GM18502 (cell line): ENCODE data around the gene CCDC187.
"Not testable (repeated sequence)": the region's sequence is repeated elsewhere in the genome, so short reads cannot be mapped to it uniquely, and the experiment has no call there.

Experiments used
- ATAC-seq: cut with Tn5 transposase; IDR thresholded peaks from one replicate; pipeline ENCODE4 v1.9.1; 2021; ENCODE audit warnings: mild to moderate bottlenecking; ENCODE audit not compliant: unreplicated experiment, poor library complexity

Gene CCDC187

DNA sequence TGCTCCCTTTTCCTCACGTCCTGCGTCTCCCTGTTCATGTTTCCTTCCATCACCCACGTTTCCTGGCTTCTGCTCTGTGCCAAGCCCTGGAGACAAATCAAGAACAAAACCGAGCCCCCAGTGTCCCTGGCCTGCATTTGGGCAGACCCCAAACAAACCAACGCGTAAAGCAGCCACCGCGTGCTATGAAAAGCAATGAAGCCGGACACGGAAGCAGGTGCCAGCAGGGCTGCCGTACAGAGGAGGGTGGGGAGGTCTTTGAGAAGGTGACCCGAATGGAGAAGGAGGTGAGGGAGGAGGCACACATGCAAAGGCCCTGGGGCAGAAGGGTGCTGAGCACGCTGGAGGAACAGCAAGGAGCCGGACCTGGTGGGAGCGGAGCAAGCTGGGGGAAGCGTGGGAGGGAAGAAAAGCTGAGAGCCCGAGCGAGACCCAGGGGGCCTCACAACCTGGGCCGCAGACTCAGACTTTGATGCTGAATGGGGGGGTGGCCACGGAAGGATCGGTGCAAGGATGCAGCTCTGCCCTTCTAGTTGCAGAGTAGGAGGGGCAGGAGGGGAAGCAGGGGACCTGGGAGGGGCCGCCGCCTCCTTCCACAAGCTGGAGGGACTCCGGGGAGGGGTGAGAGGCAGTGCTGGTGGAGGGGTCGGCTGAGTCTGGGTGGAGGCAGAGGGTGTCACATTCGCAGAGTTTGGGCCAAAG, 56.9 kb downstream of the CCDC187 start:
- ATAC-seq: no peak

DNA sequence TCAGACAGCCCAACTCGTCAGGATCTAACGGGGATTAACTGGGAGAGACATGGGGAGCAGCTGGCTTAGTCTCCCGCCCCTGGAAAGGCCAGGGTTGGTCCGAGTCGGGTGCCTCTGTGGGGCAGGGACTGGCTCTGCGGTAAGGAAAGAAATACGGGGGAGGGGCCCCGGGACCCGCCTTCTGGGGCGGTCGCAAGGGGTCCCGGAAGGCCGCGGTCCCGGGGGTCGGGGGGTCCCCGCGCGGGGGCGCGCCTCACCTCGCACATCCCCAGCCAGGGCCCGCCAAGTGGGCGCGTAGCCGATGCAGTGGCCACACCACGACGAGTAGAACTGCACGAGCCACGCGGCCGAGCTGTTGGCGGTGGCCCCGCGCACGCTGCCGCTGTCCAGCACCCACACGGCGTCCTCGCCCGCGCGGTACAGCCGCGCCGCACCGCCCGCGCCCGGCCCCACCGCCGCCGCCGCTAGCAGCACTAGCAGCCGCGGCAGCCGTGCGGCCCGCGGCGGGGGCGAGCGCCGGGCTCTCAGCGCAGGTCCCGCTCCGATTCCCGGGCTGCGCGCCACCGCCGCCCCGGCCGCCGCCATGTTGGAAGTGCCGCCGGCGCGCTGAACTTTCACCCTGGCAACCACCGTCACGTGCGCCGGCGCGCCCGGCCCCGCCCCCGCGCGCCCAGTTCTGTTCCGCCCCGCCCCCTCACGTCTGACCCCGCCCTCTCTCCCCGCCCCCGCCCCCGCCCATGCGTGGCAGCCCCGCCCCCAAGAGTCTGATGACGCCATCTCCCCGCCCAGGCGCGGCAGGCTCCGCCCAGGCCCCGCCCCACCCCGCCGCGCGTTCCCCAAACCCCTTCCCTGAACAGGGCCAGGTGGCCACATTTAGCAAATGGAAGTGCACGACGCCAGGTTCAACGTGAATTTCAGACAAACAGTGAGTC, 58.4 kb downstream of the CCDC187 start, which contains the start of gene QSOX2:
Gene QSOX2 (minus strand): TSS at position 594 of the 932 bp plus-strand sequence. CDS start 9 bp downstream, at position 585.
- peak; percentile 51 for ATAC-seq

DNA sequence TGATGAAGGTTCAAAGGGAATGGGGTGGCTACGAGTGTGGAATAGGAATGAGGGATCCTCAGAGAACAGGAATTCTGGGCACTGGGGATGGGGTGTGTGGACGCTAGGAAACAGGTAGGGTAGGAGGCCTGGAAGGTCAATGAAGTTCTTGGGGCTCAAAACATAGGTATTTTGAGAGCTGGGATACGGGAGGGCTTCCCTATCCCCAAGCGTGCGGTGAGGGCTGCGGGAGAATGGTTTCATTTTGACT, 59.0 kb downstream of the CCDC187 start:
- no peak for ATAC-seq

DNA sequence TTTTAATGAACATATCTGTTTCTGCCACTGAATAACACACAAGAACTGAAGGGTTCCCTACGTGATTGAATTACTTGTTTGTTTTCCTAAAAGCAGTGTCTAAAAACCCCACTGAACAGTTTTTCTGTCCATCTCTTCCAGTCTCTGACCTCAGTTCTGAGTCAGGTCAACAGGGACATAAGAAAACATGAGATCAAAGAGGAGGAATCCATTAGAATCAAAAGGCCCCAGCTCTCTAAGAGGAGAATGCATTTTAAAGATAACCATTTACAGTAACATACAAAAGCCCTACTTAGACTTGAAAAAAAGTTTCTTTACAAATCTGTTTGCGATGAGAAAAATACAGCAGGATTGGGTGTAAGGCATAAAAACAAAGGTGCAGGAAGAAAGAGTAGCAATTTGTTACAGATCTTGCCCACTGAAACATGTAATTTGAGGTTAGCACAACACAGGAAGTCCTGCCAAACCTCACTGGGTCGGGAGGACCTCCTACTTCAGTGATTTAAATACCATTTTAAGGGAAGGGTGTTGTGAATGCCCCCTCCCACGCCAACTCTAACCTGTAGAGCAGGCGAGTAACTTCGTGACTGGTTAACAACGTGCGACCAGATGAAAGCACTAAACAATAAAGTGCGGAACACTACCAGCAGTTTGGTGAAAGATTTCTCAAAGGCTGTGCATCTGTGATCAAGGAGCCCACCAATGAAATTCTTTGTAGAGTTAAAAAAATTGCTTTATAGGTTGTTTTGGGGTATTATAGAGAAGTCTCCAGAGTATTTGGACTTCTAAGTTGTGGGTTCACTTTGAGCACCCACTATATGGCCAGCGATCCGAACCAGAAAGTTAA, 59.5 kb downstream of the CCDC187 start:
- no peak for ATAC-seq

DNA sequence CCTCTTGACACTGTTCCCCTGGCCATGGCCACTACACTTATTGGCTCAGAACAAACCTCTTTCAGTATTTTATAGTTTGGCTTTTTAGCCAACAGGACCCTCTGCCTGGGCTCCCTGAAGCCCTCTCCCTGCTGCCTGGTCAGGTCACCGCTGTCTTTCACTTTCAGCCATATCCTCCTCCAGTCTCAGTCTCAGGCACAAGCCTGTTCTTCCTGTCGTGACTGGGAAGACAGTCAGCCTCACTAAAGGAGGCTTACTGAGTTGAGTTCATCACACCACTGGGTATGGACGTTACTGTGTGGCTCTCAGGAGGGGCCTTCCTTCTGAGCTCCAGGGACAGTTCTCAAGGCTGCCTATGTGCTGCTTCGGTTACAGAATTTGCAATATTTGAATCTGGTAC, 60.3 kb downstream of the CCDC187 start:
- no peak for ATAC-seq

DNA sequence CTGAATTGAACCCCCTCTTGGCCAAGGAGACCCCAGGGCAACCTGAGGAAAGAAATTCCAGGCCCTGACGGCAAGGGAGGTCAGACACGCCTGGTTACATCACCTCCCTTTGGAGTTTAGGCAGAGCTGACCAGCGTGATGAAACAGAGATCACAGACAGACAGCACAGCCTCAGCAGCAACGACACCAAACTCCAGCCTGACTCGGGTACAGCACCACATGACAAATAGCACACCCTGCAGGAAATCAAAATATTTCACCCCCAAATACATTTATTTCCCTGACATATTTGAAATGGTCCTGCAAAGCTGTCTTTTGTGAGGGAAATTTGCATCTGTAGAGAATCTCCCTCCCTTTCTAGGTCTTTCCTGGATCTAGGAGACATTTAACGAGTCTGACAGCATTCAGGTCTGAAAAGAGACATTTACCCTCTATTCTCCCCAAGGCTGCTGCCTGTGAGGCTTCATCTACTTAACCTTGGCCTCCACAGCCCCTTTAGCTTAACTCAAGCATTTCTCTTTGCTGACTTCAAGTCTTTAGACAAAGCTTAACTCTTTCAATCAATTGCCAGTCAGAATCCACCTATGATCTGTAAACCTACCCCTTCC, 60.9 kb downstream of the CCDC187 start:
- no peak for ATAC-seq

DNA sequence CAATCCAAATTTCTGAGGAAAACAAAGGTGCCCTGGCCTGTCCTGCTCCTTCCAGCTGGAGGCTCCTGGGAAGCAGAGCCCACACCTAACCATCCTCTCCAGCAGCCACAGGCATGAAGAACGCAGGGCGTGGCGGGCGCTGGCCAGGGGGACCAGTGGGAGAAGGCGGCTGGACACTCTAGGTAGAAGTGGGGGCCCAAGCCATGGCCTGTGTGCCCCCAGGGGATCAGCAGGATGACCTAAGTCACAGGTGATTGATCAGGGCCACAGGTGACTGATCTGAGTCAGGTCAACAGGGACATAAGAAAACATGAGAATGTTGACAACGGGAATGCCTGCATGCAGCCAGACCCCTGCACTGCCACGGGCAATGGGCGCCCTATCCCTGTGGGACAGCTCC, 61.6 kb downstream of the CCDC187 start:
- no peak for ATAC-seq

DNA sequence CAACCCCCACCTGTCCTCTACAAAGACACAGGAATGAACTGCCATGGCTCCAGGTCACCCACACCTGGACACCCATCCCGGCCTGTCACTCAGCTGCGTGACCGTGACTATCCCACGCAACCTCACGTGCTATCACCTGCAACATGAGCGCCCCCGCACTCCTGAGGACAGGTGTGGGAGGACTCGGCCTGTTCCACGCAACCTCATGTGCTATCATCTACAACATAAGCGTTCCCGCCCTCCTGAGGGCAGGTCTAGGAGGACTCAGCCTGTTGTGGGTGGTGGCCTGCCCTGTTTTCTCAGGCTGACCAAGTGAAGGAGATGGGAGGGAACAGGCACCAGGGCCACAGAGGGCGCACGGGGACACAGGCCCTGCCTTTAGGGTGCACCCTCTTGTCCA, 62.4 kb downstream of the CCDC187 start:
- no peak for ATAC-seq

DNA sequence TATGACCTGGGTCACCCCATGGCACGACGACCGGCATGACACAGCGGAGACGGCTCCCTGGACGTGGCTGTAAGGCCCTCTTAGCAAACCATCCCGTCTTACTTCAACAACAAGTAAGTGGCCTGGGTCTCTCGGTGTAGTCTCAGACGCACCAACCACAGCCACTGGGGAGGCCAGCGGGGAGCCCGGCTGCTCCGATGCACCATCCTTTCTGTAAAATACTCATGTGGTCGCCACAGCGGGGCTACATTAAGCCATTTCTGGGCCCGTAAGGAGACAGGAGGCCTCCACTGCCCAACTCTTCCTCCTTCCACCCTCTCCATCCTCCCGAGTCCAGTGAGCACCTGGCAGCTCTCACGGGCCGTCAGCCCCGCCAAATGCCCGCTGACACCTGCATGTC, 63.0 kb downstream of the CCDC187 start:
- ATAC-seq: no peak

DNA sequence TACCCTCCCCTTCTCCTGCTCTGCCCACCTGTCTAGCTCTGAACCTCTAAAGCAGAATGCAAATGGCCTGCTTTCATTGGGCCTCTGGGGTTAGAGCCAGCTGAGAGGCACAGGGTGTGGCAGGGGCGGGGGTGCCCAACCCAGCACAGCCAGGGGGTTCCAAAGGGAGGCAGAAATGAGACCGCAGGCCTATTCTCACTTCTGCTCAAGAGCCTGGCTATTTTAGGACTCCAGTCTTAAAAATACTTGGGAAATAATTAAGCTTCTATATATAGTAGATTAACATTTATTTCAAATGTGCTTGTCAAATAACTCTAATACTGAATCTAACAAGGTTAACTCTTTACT, 63.9 kb downstream of the CCDC187 start:
- no peak for ATAC-seq

DNA sequence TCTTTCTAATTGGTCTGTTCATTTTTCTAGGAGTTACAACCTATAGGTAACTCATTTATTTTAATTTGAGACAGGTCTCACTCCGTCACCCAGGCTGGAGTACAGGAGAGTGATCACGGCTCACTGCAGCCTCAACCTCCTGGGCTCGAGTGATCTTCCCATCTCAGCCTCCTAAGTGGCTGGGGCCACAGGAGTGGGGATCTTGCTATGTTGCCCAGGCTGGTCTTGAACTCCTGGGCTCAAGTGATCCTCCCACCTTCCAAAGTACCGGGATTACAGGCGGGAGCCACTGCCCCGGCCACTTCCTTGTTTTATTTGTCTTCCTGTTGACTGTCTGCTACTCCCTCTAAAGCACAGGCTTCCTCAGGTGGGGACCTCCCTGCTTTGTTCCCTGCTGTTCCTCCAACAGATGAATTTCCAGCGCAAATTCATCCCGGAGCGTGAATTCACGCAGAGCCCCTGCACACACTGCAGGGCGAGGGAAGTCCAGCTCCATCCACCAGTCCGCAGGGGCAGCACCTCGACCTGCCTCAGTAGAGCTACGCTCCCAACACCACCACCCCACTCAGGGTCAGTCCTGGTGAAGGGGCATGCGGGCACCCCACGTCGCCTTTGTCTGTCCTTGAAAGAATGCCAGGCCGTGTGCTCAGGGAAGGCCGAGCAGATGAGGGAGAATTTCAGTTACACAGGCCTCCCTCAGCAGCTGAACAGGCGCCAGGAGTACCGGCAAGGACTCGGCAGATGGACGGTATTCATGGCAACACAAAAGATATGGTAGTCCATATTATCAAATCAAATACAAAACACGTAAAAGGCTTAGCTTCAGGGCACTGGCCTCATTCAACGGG, 64.5 kb downstream of the CCDC187 start:
- no peak for ATAC-seq

DNA sequence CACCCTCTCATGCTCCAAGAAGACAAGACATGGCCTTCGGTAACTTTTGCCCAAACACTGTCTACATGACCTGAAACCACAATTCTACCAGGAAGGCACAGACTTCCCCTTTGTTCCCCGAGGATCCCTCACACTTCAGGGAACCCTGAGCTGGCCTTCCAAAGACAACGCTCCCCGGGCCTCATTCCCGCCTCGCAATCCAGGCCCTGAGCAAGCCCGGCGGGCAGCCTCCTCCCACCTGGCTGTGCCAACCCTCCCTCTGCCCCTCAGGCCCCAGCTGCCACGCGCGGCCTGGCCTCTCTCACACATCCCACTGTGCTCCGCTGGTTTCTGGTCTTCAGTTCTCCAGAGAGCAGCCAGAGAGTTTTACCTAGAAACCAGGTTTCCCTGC, 65.6 kb downstream of the CCDC187 start:
- no peak for ATAC-seq

DNA sequence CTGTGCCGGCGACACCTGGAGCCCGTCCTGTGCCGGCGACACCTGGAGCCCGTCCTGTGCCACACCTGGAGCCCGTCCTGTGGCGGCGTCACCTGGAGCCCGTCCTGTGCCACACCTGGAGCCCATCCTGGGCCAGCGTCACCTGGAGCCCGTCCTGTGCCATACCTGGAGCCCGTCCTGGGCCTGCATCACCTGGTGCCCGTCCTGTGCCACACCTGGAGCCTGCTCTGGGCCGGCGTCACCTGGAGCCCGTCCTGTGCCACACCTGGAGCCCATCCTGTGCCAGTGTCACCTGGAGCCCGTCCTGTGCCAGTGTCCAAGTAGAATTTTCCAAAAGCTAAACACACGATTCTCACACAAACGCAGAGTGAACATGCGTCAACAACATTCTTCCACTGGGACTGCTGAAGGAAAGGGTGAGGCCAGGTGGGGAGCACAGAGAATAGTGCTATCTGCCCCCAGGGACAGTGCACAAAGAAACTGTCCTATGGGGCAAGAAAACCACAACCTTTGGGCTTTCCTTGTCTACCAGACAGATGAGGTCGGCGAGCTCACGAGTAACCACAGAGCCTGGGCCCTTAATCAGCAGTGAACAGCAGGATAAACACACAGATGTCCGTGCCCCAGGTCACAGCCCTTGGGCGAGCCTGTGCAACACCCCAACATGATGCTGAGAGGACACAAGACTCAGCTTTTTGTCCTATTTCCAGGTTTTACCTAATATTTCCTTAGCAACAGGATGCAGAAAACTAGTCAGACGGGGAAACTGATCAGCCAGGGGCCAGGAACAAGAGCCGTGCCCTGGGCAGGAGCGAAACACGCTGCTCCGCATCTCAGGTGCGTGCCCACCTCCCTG, 66.2 kb downstream of the CCDC187 start:
- no peak for ATAC-seq

DNA sequence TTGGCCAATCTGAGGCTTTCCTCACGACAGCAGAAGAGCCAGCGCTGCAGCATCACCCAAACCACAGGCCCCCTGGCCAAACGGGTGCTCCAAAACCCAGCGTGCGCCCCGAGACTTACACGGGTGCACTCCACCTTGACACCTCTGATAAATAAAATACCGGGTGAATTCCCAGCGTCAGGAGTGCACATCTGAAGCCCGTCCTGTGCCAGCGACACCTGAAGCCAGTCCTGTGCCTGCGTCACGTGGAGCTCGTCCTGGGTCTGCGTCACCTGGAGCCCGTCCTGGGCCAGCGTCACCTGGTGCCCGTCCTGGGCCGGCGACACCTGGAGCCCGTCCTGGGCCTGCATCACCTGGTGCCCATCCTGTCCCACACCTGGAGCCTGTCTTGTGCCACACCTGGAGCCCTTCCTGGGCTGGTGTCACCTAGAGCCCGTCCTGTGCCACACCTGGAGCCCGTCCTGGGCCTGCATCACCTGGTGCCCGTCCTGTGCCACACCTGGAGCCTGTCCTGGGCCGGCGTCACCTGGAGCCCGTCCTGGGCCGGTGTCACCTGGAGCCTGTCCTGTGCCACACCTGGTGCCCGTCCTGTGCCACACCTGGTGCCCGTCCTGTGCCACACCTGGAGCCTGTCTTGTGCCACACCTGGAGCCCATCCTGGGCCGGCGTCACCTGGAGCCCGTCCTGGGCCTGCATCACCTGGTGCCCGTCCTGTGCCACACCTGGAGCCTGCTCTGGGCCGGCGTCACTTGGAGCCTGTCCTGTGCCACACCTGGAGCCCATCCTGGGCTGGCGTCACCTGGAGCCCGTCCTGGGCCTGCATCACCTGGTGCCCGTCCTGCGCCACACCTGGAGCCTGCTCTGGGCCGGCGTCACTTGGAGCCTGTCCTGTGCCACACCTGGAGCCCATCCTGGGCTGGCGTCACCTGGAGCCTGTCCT, 67.2 kb downstream of the CCDC187 start:
- not testable (repeated sequence) for ATAC-seq

DNA sequence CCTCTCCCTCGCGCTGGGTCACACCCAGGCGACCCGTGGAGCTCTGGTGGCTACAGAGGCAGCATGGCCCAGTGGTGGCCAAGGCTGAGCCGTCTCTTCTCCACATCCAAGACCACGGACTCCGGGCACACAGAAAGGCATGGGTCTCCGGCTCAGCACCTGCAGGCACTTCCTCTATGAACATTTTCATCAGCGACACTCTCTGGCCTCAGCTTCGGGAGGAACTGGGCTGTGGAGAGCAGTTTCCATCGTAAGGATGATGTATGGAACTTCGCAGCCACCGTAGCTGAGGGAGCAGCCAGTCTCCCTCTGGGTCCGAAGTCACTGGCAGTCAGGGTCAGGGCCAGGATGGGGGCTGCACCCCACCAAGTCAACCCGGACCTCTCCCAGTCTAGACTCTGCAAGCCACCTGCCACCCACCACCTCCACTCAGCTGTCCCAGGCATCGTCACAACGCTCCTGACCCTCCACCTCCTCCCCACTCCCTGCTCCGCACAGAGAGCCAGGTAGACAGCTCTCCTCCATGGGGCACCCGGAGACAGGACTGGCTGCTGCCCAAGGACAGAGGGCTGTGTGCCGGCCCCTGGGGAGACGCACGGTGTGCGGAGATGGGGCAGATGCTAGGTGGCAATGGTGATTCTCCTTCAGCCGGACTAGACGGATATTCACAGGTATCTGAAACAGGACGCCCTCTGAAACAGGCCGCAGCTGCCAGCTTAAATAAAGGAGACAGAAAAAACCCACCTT, 68.0 kb downstream of the CCDC187 start:
- no peak for ATAC-seq

DNA sequence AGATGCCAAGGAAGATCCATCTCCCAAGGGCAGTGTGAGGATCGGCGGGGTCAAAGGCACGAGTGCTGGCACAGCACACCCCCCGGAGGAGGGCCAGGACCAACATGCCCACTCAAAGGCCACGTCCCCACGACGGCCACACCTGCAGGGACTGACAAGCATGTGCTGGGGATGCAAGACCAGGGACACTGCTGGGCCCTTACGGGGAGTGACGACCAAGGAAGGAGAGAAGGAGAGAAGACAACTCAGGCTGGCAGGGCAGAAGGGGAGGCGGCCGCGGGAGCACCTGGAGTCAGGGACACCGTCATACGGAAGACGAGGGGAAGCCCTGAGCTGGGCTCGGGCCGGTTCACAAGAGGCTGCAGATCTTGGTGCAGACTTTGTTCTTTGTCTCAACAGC, 68.7 kb downstream of the CCDC187 start:
- no peak for ATAC-seq

DNA sequence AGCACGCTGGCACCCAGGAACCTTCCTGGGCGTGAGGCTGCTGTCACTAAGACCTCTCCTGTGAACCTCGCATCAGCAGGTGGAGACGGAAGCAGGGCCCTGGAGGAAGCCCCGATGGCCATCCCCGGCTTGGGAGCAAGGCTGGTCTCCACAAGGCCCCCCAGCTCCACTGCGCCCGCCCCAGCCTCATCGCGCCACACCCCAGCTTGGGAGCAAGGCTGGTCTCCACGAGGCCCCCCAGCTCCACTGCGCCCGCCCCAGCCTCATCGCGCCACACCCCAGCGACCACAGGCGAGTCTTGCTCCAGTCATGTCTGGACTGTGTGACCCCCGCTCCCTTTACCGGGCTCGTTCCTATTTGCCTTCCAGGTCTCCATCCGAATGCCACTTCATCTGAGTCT, 69.3 kb downstream of the CCDC187 start:
- no peak for ATAC-seq
